HG02678 (cell line): Measurements from ENCODE around the gene SPSB2.
A peak's percentile ranks its signal among the peaks of the same experiment; 100 is the strongest.
"Not testable (repeated sequence)": the region's sequence is repeated elsewhere in the genome, so short reads cannot be mapped to it uniquely, and the experiment has no call there.

ENCODE experiments used
- ATAC-seq: cut with Tn5 transposase; IDR thresholded peaks from one replicate; pipeline ENCODE4 v1.9.1; 2021; ENCODE audit warnings: mild to moderate bottlenecking, moderate library complexity; ENCODE audit not compliant: unreplicated experiment

Gene SPSB2, protein sequence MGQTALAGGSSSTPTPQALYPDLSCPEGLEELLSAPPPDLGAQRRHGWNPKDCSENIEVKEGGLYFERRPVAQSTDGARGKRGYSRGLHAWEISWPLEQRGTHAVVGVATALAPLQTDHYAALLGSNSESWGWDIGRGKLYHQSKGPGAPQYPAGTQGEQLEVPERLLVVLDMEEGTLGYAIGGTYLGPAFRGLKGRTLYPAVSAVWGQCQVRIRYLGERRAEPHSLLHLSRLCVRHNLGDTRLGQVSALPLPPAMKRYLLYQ

DNA sequence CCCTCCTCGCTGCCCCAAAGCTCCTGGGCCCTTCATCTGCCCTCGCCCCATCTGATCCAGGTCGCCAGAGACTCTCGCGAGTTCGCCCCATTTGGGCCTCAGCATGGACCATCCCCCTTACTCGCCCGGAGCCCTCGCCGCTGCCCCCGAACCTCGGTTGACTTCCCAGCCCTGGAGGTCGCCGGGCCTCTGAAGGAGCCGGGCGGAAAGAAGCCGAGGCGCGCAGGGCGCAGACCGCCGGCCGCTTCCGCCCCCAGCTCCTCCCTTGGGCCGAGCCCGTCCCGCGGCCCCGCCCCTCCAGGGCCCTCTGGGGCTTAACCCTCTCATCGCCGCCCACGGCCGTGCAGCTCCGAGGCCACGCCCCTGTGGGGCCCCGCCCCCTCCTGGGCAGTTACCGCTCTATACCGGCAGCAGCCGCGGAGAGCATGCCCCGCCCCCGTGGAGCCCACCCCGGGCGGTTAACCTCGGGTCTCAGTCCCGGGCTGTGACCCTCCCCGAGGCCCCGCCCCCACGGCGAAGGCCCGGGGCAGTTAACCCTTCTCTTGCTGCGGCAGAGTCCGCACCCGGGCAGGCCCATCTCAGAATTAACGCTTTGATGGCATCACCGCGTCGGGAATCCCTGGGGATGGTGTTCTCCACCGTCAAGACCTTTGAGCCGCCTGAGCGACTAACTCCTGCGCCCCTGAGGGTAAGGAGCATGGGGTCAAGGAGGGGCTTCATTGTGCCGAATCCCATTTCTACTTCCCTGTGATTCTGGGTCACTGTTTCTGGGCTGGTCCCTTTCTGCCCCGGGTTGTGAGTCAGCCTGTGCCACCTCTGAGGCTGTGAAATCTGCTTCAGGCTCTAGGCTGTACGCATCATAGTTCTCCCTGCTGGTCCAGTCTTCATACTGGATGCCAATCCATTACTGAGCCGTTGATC, at the start of gene SPSB2:
SPSB2 (minus strand) TSS at position 210 of the 921 bp plus-strand sequence. CDS start 402 bp downstream, outside the sequence.
- ATAC-seq, result peak; percentile 86

DNA sequence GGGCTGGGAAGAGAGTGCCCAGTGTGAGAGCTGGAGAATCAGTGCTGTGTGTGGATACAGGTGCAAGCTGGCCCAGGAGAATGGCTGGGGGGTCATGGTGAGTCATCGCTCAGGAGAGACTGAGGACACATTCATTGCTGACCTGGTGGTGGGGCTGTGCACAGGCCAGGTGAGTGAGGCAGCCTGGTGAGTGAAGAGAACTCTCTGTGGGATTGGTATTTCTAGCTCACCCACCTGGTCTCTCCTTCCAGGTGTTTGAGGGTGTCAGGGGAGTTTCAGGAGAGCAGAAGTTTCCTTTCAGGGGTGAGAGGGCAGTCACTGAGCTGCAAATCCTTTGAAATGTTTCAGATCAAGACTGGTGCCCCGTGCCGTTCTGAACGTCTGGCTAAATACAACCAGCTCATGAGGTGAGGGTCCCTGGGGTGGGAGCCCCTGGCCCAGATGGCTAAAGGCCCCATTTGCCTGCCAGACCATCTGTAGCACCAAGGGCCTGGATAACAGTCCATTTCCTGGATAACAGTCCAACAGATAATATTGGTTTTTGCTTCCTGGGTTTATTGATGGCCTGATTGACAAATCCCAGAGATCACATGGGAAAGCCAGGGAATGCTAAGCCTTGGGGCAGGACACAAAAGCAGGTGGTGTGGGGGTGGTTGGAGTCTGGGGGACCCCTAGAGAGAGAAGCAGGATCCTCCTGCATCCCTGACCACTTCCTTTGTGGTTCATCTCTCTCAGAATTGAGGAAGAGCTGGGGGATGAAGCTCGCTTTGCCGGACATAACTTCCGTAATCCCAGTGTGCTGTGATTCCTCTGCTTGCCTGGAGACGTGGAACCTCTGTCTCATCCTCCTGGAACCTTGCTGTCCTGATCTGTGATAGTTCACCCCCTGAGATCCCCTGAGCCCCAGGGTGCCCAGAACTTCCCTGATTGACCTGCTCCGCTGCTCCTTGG, 49.2 kb upstream of the SPSB2 start:
- ATAC-seq, result peak; percentile 39

DNA sequence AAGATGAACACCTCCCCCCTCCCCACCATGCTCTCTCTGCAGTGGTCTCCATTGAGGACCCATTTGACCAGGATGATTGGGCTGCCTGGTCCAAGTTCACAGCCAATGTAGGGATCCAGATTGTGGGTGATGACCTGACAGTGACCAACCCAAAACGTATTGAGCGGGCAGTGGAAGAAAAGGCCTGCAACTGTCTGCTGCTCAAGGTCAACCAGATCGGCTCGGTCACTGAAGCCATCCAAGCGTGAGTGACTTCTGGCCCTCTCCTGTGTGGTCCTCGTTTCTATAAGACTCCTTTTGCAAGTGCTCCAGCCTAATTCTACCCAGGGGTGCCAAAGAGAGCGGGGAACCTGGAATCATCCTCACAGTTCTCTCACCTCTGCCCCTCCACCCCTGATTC, 48.4 kb upstream of the SPSB2 start:
- no peak for ATAC-seq

DNA sequence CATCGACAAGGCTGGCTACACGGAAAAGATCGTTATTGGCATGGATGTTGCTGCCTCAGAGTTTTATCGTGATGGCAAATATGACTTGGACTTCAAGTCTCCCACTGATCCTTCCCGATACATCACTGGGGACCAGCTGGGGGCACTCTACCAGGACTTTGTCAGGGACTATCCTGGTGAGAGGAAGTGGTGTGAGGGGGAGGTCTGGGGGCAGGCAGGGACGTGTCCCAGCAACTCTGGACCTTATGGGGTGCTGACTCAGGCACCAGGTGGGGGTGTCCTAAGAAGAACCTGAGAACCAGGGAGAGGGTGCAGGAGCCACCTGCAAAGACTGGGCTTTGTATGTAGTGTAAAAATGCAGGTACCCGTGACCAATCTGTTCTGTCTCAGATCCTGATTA, 46.5 kb upstream of the SPSB2 start:
- no peak for ATAC-seq

DNA sequence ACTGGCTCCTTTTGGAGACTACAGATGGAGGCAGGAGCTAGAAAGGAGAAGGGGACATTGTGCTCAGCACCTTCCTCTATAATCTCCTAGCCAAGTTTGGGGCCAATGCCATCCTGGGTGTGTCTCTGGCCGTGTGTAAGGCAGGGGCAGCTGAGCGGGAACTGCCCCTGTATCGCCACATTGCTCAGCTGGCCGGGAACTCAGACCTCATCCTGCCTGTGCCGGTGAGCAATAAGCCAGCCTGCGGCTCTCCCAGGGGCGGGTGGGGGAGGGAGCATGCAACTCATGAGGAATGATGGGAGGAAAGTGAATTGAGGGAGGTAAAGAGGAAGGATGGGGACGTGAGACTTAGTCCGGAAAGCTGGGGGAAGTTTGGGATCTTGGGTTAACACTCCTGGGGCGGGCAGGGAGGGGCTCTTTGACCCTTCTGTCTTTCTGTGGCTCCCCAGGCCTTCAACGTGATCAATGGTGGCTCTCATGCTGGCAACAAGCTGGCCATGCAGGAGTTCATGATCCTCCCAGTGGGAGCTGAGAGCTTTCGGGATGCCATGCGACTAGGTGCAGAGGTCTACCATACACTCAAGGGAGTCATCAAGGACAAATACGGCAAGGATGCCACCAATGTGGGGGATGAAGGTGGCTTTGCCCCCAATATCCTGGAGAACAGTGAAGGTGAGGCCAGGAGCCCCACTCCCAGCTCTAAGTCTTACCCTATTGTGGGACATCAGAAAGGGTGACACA, 44.6 kb upstream of the SPSB2 start:
- ATAC-seq, result no peak

DNA sequence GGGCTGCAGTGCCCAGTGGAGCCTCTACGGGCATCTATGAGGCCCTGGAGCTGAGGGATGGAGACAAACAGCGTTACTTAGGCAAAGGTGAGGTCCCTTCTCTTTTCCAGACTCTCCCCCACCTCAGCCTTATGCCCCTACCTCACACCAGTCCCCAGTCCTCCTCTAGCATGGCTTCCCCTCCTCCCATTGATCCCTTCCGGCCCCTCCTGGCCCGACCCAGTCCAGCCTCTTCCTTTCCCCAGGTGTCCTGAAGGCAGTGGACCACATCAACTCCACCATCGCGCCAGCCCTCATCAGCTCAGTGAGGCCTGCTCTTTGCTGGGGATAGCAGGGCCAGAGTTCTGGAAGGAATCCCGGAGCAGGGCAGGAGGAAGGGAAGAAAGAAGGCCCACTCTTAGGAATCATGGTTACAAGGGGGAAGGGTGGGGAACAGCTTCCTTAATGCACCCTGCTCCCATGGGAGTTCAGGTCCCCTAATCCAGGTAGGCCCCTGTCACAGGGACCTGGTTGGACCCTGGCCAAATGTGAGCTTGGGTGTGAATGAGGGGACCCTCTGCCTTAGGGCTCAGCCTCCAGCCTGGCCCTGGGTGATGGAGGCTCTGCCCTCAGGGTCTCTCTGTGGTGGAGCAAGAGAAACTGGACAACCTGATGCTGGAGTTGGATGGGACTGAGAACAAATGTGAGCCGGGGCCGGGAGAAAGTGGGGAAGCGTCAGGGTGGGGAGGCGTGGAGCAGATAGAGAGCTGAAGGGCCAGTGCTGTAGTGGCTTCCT, 43.5 kb upstream of the SPSB2 start:
- no peak for ATAC-seq

DNA sequence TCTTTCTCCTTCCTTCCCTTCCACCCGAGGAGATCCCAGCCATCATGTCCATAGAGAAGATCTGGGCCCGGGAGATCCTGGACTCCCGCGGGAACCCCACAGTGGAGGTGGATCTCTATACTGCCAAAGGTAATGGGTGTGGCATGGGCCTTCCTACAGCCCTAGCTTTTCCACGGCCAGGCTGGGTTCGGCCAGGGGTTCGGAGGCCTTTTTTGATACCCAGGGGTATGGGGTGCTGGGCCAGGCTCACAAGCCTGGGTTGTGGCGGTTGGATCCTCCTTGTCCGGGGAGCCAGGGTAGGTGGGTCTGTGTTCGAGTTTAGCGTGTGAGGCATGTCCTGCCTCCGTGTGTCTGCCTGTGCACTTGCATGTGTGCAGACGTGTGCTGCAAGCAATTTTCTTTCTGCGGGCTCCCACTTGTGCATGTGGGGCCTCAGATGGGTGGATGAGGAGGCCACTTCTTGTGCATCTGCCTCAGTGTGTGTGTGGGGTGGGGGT, 42.7 kb upstream of the SPSB2 start:
- no peak for ATAC-seq

DNA sequence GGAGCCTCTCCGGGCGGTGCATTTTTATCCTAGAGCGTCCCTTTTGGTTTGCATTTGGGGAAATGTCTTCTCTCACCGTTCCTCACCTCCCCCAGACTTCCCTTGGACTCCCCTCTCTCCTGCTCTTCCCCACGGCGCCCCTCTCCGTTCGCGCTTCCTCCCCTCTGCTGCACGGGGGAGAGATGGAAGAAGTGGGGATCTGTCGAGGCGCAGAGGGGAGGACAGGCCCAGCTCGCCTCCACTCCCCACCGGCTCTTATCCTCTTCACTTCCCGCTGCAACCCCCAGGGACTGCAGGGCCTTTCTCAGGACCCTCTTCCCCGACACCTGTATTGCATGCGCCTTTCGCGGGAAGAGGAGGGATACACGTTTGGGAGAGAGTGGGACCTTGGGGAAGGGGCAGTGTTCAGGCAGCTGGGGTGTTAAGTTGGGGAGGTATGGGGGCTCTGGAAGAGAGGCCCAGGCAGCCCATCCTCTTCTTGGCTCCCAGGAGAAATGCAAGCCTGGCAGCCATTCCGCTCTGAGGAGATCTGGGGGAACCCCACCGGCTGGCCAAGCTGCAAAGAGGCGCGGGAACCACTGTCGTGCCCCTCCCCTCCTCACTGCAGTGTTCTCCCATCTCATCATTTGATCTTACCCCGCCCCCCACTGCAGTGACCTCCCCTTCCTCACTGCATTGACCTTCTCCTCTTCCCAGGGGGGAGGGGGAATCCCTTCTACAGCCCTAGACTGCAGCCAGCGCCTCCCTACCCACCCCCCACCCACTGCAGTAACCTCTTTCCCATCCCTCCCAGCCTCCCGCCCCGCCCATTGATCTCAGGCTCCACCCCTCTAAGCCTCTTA, 42.1 kb upstream of the SPSB2 start:
- ATAC-seq, result no peak

DNA sequence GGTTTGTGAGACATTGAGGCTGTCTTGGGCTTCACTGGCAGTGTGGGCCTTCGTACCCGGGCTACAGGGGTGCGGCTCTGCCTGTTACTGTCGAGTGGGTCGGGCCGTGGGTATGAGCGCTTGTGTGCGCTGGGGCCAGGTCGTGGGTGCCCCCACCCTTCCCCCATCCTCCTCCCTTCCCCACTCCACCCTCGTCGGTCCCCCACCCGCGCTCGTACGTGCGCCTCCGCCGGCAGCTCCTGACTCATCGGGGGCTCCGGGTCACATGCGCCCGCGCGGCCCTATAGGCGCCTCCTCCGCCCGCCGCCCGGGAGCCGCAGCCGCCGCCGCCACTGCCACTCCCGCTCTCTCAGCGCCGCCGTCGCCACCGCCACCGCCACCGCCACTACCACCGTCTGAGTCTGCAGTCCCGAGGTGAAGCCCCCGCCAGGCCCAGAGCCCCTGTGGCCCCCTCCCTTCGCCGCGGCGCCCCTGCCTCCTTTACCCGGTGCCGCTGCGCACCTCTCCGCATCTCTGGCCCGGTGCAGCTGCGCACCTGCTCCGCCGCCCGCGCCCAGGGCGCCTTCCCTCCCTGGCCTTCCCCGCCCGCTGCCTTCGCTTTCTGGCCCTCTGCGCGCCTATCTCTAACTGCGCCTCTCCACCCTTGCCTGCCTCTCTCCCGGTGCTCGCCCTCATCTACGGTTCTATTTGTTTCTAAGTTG, 41.3 kb upstream of the SPSB2 start, which contains the start of gene ENO2:
ENO2 (plus strand) TSS at position 335 of the 701 bp plus-strand sequence. CDS start 1,253 bp downstream, outside the sequence.
- peak; percentile 81 for ATAC-seq

DNA sequence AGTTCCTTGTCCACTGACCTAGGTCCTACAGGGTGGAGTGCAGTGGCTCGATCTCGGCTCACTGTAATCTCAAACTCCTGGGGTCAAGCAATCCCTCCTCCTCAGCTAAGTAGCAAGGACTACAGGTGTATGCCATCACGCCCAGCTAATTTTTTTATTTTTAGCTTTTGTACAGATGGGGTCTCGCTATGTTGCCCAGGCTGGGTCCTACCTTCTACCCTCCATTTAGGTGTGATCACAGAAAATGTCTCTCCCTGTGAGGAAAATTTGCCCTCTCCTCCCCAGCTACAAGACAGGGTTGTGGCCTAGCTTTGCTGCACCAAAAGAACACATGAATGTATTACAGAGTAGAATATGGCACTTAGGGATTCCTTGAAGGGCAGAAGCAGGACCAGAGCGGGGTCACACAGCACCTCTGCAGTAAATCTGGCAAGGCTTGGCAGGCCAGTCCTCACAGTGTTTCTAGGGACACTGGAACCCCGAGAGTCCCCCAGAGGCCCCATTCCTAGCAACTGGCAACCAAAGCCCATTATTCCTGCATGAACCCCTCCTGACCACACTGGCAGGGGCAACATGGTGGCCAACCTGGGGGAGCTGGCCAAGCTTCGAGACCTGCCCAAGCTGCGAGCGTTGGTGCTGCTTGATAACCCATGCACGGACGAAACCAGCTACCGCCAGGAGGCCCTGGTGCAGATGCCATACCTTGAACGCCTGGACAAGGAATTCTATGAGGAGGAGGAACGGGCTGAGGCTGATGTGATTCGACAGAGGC, 39.2 kb upstream of the SPSB2 start:
- no peak for ATAC-seq

DNA sequence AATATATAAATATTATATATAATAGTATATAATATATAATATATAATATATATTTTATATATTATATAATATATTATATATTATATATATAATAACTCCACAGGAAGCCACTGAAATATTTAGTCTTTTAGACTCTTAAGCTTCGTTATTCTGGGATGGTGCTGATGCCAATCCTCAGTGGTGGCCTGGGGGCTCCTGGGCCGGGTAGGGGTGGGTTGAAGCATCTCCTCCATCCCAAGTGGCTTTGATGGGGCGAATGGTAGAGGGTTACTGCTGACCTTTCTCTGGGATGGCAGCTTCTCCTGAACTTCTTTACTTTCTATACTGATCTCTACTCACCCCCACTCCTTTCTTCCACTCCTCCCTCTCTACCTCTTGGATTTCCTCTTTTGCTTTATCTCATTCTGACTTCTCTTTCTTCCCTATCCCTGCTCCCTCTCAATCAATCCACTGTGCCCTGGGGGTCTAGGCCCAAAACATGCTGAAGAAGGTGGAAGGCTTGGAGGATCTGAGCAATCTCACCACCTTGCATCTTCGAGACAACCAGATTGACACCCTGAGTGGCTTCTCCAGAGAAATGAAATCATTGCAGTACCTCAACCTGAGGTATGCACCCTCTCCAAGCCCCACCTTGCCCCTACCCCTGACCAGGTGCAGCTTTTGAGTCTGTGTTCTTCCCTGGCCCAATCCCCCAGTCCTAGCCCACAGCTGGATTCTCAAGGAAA, 36.5 kb upstream of the SPSB2 start:
- ATAC-seq, result no peak

DNA sequence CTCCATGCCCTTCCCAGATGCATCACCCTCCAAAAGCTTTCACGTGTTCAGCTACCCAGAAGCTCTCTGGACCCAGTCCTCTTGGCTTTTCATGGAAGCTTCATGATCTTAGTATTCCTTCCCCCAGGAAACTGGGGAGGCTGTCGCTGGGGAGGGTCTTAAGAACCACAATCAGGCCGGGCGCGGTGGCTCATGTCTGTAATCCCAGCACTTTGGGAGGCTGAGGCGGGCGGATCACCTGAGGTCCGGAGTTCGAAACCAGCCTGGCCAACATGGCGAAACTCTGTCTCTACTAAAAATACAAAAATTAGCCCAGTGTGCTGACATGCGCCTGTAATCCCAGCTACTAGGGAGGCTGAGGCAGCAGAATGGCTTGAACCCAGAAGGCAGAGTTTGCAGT, 35.0 kb upstream of the SPSB2 start:
- not testable (repeated sequence) for ATAC-seq

DNA sequence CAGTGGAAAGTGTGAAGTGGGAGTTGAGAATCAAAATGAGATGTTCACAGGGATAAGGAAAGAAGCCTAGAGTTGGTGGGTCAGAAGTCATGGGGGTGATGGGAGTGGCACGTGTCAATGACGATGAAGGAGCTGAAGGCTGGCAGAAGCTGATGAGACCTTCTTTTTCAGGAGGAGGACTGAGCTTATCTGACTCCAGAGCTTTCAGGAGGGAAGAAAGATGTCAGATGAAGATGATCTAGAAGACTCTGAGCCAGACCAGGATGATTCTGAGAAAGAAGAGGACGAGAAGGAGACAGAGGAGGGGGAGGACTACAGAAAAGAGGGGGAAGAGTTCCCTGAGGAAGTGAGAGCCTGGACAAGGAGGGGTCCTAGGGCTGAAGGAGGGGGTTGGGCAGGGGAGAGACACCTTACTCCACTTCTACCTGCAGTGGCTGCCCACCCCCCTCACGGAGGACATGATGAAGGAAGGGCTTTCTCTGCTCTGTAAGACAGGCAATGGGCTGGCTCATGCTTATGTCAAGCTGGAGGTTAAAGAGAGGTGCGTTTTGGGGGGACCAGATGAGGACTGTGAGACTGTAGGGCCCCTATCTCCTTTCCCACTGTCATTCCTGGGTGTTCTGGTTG, 32.4 kb upstream of the SPSB2 start:
- no peak for ATAC-seq

DNA sequence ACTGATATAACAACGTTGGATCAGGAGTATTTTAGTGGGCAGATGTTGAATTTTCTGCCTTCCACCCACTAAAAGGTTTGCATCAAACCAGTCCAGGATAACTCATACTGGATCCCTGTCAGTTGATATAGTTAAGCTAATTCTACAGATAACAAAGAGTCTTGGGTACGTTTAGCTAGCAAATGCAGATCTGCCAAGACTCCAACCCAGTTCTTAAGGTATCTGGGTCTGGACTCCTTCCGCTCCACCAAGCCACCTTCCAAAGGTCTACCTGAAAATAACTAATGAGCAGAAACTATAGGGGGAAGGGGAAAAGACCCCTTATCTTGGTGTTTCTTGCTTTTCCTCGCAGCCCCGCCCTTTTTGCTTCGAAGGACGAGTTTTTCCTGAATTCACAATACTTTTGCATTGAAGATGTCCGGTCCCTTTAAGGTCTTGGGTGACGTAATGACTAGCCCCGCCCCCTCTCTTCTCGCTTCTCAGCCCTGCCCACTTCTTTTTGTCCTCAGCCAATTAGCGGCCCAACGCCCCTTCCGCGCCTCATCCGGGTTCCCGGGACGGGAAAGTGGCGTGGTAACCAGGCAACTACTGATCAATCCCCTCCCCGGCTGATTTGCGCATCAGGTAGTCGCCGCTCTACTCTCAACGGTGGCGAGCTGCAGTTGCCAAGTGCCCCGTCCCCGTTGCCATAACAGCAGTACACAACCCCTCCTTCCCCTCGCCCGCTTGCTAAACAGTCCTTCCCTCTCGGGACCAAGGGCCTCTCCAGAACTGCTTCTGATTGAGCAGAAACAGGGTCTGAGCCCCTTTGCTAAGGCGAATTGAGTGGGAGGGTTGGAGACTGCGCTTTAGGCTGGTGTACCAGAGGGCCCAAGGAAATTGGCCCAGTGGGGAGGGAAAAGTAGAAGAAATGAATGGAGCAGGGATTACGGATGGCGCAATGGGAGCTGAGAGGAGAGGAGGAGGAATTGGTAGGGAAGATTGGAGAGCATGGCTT, 31.5 kb upstream of the SPSB2 start, which contains the start of gene LRRC23:
LRRC23 (plus strand) TSS at position 543 of the 997 bp plus-strand sequence. CDS start 812 bp downstream, outside the sequence.
- ATAC-seq, result peak; percentile 97
